ENCODE results near the gene ADGRV1. TPM values are rescaled to one million over a fixed set of nuclear protein-coding genes. Genes with fewer than 3 reads are reported as not detected.

The ADGRV1 gene
- total and polyA plus RNA-seq, 9 of the 15 experiments (the other 6 are each of a cell fraction or from before 2014, with no cell fraction given) = 21.7 to 156 (median 58.2) TPM

DNA sequence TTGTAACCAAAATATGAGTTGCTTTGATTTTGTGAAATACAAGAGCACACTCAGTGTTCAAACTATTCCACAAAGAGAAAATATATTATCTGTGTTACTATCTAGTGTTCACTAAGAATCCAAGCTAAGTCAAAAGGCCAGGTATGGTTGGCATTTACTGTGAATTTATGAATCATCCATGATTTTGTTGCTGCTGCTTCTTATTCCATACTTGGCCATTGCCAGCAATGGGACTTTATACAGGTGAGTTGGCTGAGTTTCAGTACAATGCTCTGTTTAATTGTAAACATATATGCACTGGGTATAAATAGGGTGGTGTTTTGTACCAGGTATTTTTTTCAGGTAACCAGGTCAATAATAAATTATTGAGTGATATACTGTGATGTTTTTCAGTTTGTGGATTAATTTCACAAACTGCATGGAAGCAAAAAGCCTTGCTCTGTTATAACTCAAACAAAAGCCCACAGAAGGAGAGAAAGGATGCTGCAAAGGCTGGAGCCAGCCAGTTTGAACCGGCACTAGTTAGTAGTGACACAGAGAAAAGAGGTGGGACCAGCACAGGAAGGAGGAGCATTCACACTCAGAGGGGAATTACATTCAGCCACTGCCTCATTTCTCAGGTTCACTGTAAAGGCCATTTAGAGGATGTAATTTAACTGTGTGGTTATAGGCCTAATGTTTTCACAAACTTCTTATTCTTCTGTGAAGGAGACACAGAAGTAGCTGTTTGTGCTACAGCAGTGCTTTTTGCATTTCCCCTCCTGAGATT is 381.8 kb downstream of the ADGRV1 start:
- ChIA-PET POLR2A (no interaction called here), CTCF (ENCODE audit: low intra/inter-chr PET ratio) (no interaction called here)
- no peak overlapping the region for H3K9ac ChIP-seq (ENCODE audit: insufficient read depth in 1 of 2, low read depth in 2 of 2, low read length in 2 of 2)
- WGBS (ENCODE audit: insufficient coverage, low coverage, missing lambda C conversion rate) = 11% methylated on average over 1 of the region's 1 CpG
- H3K9me3 ChIP-seq (replicated peaks; ENCODE audit: control insufficient read depth, insufficient read depth, low read depth, low read length) = no peaks in the 10 kb centered on the region
- H2AFZ ChIP-seq (ENCODE audit: low read depth, low read length) = no peak overlapping the region
- H3K4me1 ChIP-seq (replicated peaks in 1 of 2; ENCODE audit: control insufficient read depth in 2 of 2, insufficient read depth in 2 of 2, low read length in 2 of 2) = no peaks in the 10 kb centered on the region; a peak in 1 of 5 replicates
- H3K9me1 ChIP-seq (ENCODE audit: control insufficient read depth, insufficient read depth, low read length) = no peaks in the 10 kb centered on the region
- no peaks in the 10 kb centered on the region for H4K20me1 ChIP-seq (replicated peaks; ENCODE audit: control insufficient read depth, insufficient read depth, low read length)
- no peaks in the 10 kb centered on the region for H3K27me3 ChIP-seq (ENCODE audit: control insufficient read depth in 2 of 2, insufficient read depth in 2 of 2, low read length in 2 of 2)
- H3K4me3 ChIP-seq = no peak overlapping the region
- H3K4me2 ChIP-seq (ENCODE audit: insufficient read depth, low read length) = no peak overlapping the region
- no peaks in the 10 kb centered on the region for H3K36me3 ChIP-seq (ENCODE audit: control insufficient read depth, insufficient read depth, low read length)
- H3K79me2 ChIP-seq (ENCODE audit: control insufficient read depth, insufficient read depth, low read length) = no peaks in the 10 kb centered on the region
- intact Hi-C loops (cut with micrococcal nuclease) = no loop called here
- DNase-seq (ENCODE audit: extremely low read depth in 1 of 4, low spot score in 3 of 4) = peak in 1 of 4 experiments; percentile 9
- BruUV-seq (replicated peaks) = no TSS peak
- TF ChIP-seq RCOR1 (IDR thresholded peaks at IDR 0.05; ENCODE audit: borderline replicate concordance in 1 of 2, low read depth in 2 of 2, low read length in 2 of 2) (no peak), LEF1 (IDR thresholded peaks at IDR 0.05) (peak; percentile 57; the same call in 1 of the 2 replicates), KLF16 (IDR thresholded peaks at IDR 0.05) (peak; percentile 92)
- TF ChIP-seq, protein P1, sequence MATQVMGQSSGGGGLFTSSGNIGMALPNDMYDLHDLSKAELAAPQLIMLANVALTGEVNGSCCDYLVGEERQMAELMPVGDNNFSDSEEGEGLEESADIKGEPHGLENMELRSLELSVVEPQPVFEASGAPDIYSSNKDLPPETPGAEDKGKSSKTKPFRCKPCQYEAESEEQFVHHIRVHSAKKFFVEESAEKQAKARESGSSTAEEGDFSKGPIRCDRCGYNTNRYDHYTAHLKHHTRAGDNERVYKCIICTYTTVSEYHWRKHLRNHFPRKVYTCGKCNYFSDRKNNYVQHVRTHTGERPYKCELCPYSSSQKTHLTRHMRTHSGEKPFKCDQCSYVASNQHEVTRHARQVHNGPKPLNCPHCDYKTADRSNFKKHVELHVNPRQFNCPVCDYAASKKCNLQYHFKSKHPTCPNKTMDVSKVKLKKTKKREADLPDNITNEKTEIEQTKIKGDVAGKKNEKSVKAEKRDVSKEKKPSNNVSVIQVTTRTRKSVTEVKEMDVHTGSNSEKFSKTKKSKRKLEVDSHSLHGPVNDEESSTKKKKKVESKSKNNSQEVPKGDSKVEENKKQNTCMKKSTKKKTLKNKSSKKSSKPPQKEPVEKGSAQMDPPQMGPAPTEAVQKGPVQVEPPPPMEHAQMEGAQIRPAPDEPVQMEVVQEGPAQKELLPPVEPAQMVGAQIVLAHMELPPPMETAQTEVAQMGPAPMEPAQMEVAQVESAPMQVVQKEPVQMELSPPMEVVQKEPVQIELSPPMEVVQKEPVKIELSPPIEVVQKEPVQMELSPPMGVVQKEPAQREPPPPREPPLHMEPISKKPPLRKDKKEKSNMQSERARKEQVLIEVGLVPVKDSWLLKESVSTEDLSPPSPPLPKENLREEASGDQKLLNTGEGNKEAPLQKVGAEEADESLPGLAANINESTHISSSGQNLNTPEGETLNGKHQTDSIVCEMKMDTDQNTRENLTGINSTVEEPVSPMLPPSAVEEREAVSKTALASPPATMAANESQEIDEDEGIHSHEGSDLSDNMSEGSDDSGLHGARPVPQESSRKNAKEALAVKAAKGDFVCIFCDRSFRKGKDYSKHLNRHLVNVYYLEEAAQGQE (IDR thresholded peaks at IDR 0.05; ENCODE audit: borderline replicate concordance) = peak; percentile 99
- TF ChIP-seq, protein P1 (CRISPR knock-in tag; IDR thresholded peaks at IDR 0.05; ENCODE audit: low read depth) = no peak
- no peak overlapping the region for H3K27ac ChIP-seq (ENCODE audit: extremely low read depth, low read depth, low read length)
- peak; percentile 87 for ATAC-seq
- in situ Hi-C loops (cut with MboI) = no loop called here
- no peak for FAIRE-seq

All from K562 (cell line).